ENCODE data around the gene AMMECR1. TPM values are rescaled to one million over a fixed set of nuclear protein-coding genes. Genes with fewer than 3 reads are reported as not detected.

AMMECR1 gene
- total and polyA plus RNA-seq, 2 of the 4 experiments (the other 2 are of a cell fraction), result 7.0 to 11.3 TPM

GRCh38 chrX:110252711-110253110 lies 65.2 kb downstream of the AMMECR1 start:
- no peak overlapping the region for H4K8ac ChIP-seq (ENCODE audit: low read depth in 2 of 2, low read length in 2 of 2)
- peaks cover 4 to 7% of the 10 kb centered on the region in 2 experiments; a peak in 3 of 4 replicates for H3K79me1 ChIP-seq (ENCODE audit: low read depth in 1 of 2, low read length in 2 of 2)
- H2AK9ac ChIP-seq (replicated peaks; ENCODE audit: low read depth, low read length, poor library complexity), result no peak overlapping the region
- no peaks in the 10 kb centered on the region for H3K4me1 ChIP-seq (ENCODE audit: control insufficient read depth, insufficient read depth, low read length)
- H3K9me3 ChIP-seq (ENCODE audit: control insufficient read depth, insufficient read depth, low read length), result no peaks in the 10 kb centered on the region
- no peak for DNase-seq
- no peak overlapping the region for H2AFZ ChIP-seq (replicated peaks; ENCODE audit: low read length, poor library complexity)
- H2AK5ac ChIP-seq (ENCODE audit: low read depth, low read length), result no peak overlapping the region
- H3K27me3 ChIP-seq (ENCODE audit: control insufficient read depth, insufficient read depth, low read length), result peaks cover 4% of the 10 kb centered on the region; the same call in 1 of the 2 replicates
- dilution Hi-C loops (cut with HindIII; ENCODE audit: low sequenced_read_pairs, unreplicated experiment), result no loop called here
- ChIA-PET POLR2A (ENCODE audit: unreplicated experiment) (no interaction called here), CTCF (no interaction called here)
- H2BK15ac ChIP-seq (ENCODE audit: low read depth, low read length), result no peak overlapping the region
- no peak overlapping the region for H2BK5ac ChIP-seq (ENCODE audit: low read depth, low read length, poor library complexity, severe bottlenecking)
- no peaks in the 10 kb centered on the region for H3K36me3 ChIP-seq (ENCODE audit: control insufficient read depth, insufficient read depth, low read length)
- H2BK20ac ChIP-seq (ENCODE audit: low read depth, low read length), result no peak overlapping the region
- no peak overlapping the region for H2BK120ac ChIP-seq (ENCODE audit: low read depth, low read length)
- no peak overlapping the region for H3K18ac ChIP-seq (ENCODE audit: low read depth, low read length)
- no peak overlapping the region for H3K9ac ChIP-seq (ENCODE audit: low read depth, low read length)
- no peak overlapping the region for H3K4me2 ChIP-seq (ENCODE audit: low read depth, low read length)
- no peak overlapping the region for H3K56ac ChIP-seq (ENCODE audit: extremely low read depth, insufficient read depth, low read length)
- no peak overlapping the region for H3K14ac ChIP-seq (replicated peaks; ENCODE audit: low read depth, low read length)
- no peak overlapping the region for H3K27ac ChIP-seq (ENCODE audit: insufficient read depth, low read length)
- no CpG with 5 or more reads among the region's 7 CpGs for WGBS, 2 experiments (ENCODE audit: extremely low coverage in 2 of 2, insufficient read length in 1 of 2)
- no peak for ATAC-seq (ENCODE audit: low read depth)
- no peak overlapping the region for H4K5ac ChIP-seq (ENCODE audit: low read depth, low read length)
- H3K4me3 ChIP-seq (ENCODE audit: insufficient read depth, low read depth, low read length), result no peak overlapping the region
- no peak overlapping the region for H4K91ac ChIP-seq (ENCODE audit: insufficient read depth, low read depth, low read length)
- intact Hi-C loops (cut with micrococcal nuclease), result no loop called here
- H3K23ac ChIP-seq (ENCODE audit: low read depth, low read length), result no peak overlapping the region
- in situ Hi-C loops (cut with MboI; ENCODE audit: low sequenced_read_pairs), result no loop called here
- no TSS peak for BruUV-seq (replicated peaks)
- H4K20me1 ChIP-seq (ENCODE audit: insufficient read depth, low read length), result 0 out of 2 replicates have a peak, but pooled peaks cover 4% of the 10 kb centered on the region
- no peak overlapping the region for H3K4ac ChIP-seq (ENCODE audit: low read depth, low read length)
- H3K9me1 ChIP-seq (ENCODE audit: insufficient read depth, low read length), result no peaks in the 10 kb centered on the region
- TF ChIP-seq BHLHE40 (IDR thresholded peaks at IDR 0.05; ENCODE audit: low read depth, low read length), result no peak
- no peak for TF ChIP-seq RCOR1 (IDR thresholded peaks at IDR 0.05; ENCODE audit: insufficient replicate concordance, low read length)
- TF ChIP-seq SMC3 (IDR thresholded peaks at IDR 0.05; ENCODE audit: low read depth, low read length), result no peak
- no peak for TF ChIP-seq CHD1 (IDR thresholded peaks at IDR 0.05; ENCODE audit: low read depth, low read length)
- no peak for TF ChIP-seq CEBPB (IDR thresholded peaks at IDR 0.05; ENCODE audit: low read depth, low read length)
- TF ChIP-seq POLR2A (IDR thresholded peaks at IDR 0.05; ENCODE audit: low read depth, low read length), result no peak
- no peak for TF ChIP-seq ELK1 (IDR thresholded peaks at IDR 0.05; ENCODE audit: borderline replicate concordance, low read depth, low read length)
